ENCODE results near the gene DYSF.

The DYSF gene

GRCh38 chr2:71697106-71698004 is 244.0 kb downstream of the DYSF start:
- no peak for FAIRE-seq

- no peak for FAIRE-seq
Measured at GRCh38 chr2:71699428-71699827, 246.1 kb downstream of the DYSF start.

- FAIRE-seq: no peak
Measured at GRCh38 chr2:71700041-71700657, 246.8 kb downstream of the DYSF start.

- FAIRE-seq: no peak
Measured at GRCh38 chr2:71700658-71701397, 247.5 kb downstream of the DYSF start.

- no peak for FAIRE-seq
Measured at GRCh38 chr2:71702071-71702970, 249.0 kb downstream of the DYSF start.

- FAIRE-seq: no peak
Measured at GRCh38 chr2:71702971-71703898, 249.9 kb downstream of the DYSF start.

- no peak for FAIRE-seq
Measured at GRCh38 chr2:71704131-71704561, 250.8 kb downstream of the DYSF start.

- FAIRE-seq: no peak
Measured at GRCh38 chr2:71704688-71705087, 251.3 kb downstream of the DYSF start.

GRCh38 chr2:71705171-71705960 is 252.0 kb downstream of the DYSF start:
- no peak for FAIRE-seq

GRCh38 chr2:71706121-71706520 is 252.8 kb downstream of the DYSF start:
- FAIRE-seq: no peak

GRCh38 chr2:71706836-71707235 is 253.5 kb downstream of the DYSF start:
- FAIRE-seq: no peak

- FAIRE-seq: no peak
Measured at GRCh38 chr2:71710367-71711132, 257.2 kb downstream of the DYSF start.

- no peak for FAIRE-seq
Measured at GRCh38 chr2:71711133-71711855, 257.9 kb downstream of the DYSF start.

GRCh38 chr2:71712158-71712818 is 258.9 kb downstream of the DYSF start:
- FAIRE-seq: no peak

GRCh38 chr2:71713581-71714580 is 260.5 kb downstream of the DYSF start:
- FAIRE-seq: no peak

GRCh38 chr2:71714601-71715240 is 261.4 kb downstream of the DYSF start:
- no peak for FAIRE-seq
